Measurements from ENCODE around the gene ATP6V1C2. TPM values are rescaled to one million over a fixed set of nuclear protein-coding genes. Genes with fewer than 3 reads are reported as not detected.
A peak's percentile ranks its signal among the peaks of the same experiment; 100 is the strongest.

The ATP6V1C2 gene
- total RNA-seq, 1 donor from 2014 or later = 0.11 TPM

GRCh38 chr2:10680214-10680613, 41.2 kb upstream of the ATP6V1C2 start:
- Mint-ChIP-seq H3K27ac (no peak overlapping the region), H3K4me3 (no peak overlapping the region), H3K36me3 (no peaks in the 10 kb centered on the region), H3K4me1 (no peaks in the 10 kb centered on the region), H3K9me3 (no peaks in the 10 kb centered on the region), H3K27me3 (ENCODE audit: insufficient read depth, low read depth) (no peaks in the 10 kb centered on the region)
- no peaks in the 10 kb centered on the region for H3K27me3 ChIP-seq
- DNase-seq (ENCODE audit: low spot score) = no peak
- peaks cover 5% of the 10 kb centered on the region for H3F3A ChIP-seq (ENCODE audit: low read depth)
- TF ChIP-seq EZH2 (IDR thresholded peaks at IDR 0.05) (no peak), CTCF (IDR thresholded peaks at IDR 0.05) (no peak), EZH2phosphoT487 (IDR thresholded peaks at IDR 0.05) (no peak)
- no peak overlapping the region for H2AFZ ChIP-seq (replicated peaks)
- H3K4me1 ChIP-seq = no peaks in the 10 kb centered on the region
- H3K79me2 ChIP-seq (ENCODE audit: low read depth) = peaks cover 19% of the 10 kb centered on the region
- H4K20me1 ChIP-seq (ENCODE audit: low read depth) = peaks cover 8% of the 10 kb centered on the region
- no peak overlapping the region for H3K27ac ChIP-seq
- no peak overlapping the region for H3K9ac ChIP-seq
- no peak overlapping the region for H3K4me3 ChIP-seq
- peaks cover 5% of the 10 kb centered on the region for H3K36me3 ChIP-seq
- no peaks in the 10 kb centered on the region for H3K9me3 ChIP-seq (ENCODE audit: low read depth)
- H3K4me2 ChIP-seq = no peak overlapping the region

GRCh38 chr2:10680957-10681356, 40.5 kb upstream of the ATP6V1C2 start:
- no peak overlapping the region for H3K27ac Mint-ChIP-seq
- no peak for TF ChIP-seq EZH2phosphoT487 (IDR thresholded peaks at IDR 0.05)

GRCh38 chr2:10686176-10686730, 35.2 kb upstream of the ATP6V1C2 start:
- Mint-ChIP-seq H3K4me1 (no peaks in the 10 kb centered on the region), H3K27ac (no peak overlapping the region), H3K27me3 (ENCODE audit: insufficient read depth, low read depth) (no peaks in the 10 kb centered on the region), H3K9me3 (no peaks in the 10 kb centered on the region), H3K36me3 (no peaks in the 10 kb centered on the region), H3K4me3 (peak overlapping the region; percentile 8)
- peaks cover 10% of the 10 kb centered on the region for H3K4me1 ChIP-seq
- no peak for DNase-seq (ENCODE audit: low spot score)
- TF ChIP-seq EZH2 (IDR thresholded peaks at IDR 0.05) (no peak), EZH2phosphoT487 (IDR thresholded peaks at IDR 0.05) (no peak), CTCF (IDR thresholded peaks at IDR 0.05) (no peak)
- no peak overlapping the region for H3K9ac ChIP-seq
- no peaks in the 10 kb centered on the region for H3F3A ChIP-seq (ENCODE audit: low read depth)
- peaks cover 33% of the 10 kb centered on the region for H4K20me1 ChIP-seq (ENCODE audit: low read depth)
- H2AFZ ChIP-seq (replicated peaks) = no peak overlapping the region
- H3K36me3 ChIP-seq = peaks cover 2% of the 10 kb centered on the region
- H3K27ac ChIP-seq = no peak overlapping the region
- peaks cover 64% of the 10 kb centered on the region for H3K79me2 ChIP-seq (ENCODE audit: low read depth)
- no peaks in the 10 kb centered on the region for H3K9me3 ChIP-seq (ENCODE audit: low read depth)
- H3K27me3 ChIP-seq = no peaks in the 10 kb centered on the region
- H3K4me3 ChIP-seq = no peak overlapping the region
- H3K4me2 ChIP-seq = no peak overlapping the region

More at GRCh38 chr2:10680957-10681356, 40.5 kb upstream of the ATP6V1C2 start:
- DNase-seq (ENCODE audit: low spot score) = no peak
- Histone ChIP-seq H3K36me3 (peaks cover 5% of the 10 kb centered on the region), H3K9ac (no peak overlapping the region), H3K4me3 (no peak overlapping the region), H3K4me1 (no peaks in the 10 kb centered on the region), H3K27ac (no peak overlapping the region), H4K20me1 (ENCODE audit: low read depth) (peaks cover 13% of the 10 kb centered on the region), H3K79me2 (ENCODE audit: low read depth) (peaks cover 25% of the 10 kb centered on the region), H3F3A (ENCODE audit: low read depth) (peaks cover 5% of the 10 kb centered on the region), H3K9me3 (ENCODE audit: low read depth) (no peaks in the 10 kb centered on the region), H2AFZ (replicated peaks) (no peak overlapping the region), H3K27me3 (no peaks in the 10 kb centered on the region), H3K4me2 (no peak overlapping the region)
- Mint-ChIP-seq H3K4me3 (no peak overlapping the region), H3K9me3 (no peaks in the 10 kb centered on the region), H3K4me1 (no peaks in the 10 kb centered on the region), H3K27me3 (ENCODE audit: insufficient read depth, low read depth) (no peaks in the 10 kb centered on the region), H3K36me3 (no peaks in the 10 kb centered on the region)

All from neural progenitor cell (in vitro differentiated cells).